HG03571 (cell line): ENCODE data around the gene PDE6C.

Experiments used
- ATAC-seq: cut with Tn5 transposase; IDR thresholded peaks from one replicate; pipeline ENCODE4 v1.9.1; 2021; ENCODE audit not compliant: unreplicated experiment

Gene PDE6C

DNA sequence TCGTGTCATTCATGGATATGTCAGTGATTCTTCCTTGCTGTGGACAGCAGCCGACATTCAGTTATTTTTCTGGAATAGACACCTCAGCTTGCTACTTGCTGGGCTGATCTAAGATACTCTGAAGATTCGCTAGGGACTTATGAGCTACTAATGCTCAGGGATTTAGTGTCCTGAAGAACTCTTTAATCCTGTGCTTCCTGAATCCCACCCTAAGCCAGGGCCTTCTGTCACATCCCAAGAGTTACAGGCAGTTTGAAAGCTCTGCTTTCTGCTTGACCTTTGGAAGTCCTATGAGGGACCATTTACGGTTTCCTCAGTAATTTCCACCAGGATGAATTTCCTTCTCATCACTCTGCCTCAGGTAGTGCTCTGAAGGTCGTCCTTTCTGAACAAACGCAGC is at the start of gene PDE6C:
Gene PDE6C (plus strand): TSS at position 227 of the 400 bp plus-strand sequence. CDS start 189 bp downstream, outside the sequence.
- ATAC-seq: no peak

GRCh38 chr10:93565446-93565845 is 46.9 kb upstream of the PDE6C start:
- ATAC-seq: no peak

- no peak for ATAC-seq
These were observed 45.7 kb upstream of the PDE6C start, which contains the start of gene FFAR4 for GRCh38 chr10:93566435-93567276. FFAR4 (plus strand) TSS chr10:93566665; CDS start chr10:93566721, 56 bp downstream.

GRCh38 chr10:93567277-93568104 is 44.8 kb upstream of the PDE6C start:
- ATAC-seq: no peak

DNA sequence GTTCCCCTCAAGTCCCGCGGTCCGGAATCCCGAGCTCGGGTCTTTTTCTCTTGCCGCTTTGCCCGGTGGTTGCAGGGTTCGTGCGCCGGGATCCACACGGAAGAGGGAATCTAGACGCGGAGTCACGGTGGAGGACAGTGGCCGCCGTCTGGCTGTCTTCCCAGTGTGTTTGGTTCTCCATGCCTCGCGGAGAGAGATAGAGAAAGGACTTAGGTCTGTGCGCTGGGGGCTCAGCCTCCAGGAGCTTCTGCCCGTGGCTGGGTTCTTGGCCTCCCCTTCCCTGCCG is 44.3 kb upstream of the PDE6C start:
- no peak for ATAC-seq

GRCh38 chr10:93570383-93570782 is 42.0 kb upstream of the PDE6C start:
- ATAC-seq: no peak

DNA sequence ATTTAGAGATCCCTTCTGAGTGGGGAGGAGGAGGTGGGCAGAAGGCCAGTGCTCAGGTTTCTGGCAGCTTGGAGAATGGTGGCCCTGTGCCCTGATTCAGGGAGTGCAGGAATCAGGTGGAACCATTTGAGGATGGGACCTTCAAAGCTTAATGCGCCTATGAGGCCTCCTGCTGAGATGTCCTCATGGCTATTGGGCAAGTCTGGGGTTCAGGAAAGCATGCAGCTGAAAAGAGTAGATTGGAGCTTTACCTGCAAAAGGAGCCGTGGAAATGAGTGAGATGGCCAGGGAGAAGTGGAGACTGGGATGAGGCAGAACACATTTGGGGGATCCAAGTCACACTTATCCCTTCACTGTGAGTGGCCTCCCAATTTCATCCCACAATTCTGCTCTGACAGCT is 39.7 kb upstream of the PDE6C start:
- no peak for ATAC-seq

DNA sequence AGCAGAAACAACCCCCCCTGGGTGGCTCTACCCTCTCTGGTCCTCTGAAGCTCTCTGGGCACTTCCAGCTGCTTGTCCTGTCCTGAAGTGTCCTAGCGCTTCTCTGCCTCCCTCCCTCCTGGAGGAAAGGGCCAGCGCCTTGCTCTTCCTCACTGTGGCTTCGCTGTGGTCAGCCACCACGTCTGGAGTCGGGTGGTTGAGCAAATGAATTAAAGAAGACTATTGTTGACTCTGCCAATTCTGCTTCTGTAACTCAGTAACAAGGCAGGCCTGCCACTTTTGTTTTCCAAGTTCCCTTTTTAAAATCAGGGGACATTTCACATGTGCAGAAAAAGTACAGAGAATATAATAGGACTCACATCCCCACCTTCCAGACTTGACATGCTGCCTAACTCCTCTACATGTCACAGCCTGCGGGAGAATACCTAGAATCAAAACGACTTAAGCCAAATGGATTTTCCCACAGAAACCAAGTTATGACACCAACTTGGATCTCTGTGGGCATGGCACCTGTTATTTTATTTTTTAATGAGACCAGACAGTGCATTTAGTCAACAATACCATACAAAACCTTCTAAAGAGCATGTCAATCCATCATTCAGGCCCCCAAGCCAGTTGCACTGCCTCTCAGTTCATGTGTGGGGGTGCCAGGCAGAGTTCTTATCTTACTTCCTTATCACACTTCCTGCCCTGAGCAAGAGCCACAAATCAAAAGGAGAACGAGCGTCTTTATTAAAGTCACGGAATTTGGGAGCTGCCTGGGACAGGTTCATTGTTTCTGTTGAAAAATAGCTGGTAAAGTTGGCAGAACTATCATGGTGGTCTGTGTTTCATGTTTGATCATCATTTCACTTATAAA is 39.1 kb upstream of the PDE6C start:
- no peak for ATAC-seq

DNA sequence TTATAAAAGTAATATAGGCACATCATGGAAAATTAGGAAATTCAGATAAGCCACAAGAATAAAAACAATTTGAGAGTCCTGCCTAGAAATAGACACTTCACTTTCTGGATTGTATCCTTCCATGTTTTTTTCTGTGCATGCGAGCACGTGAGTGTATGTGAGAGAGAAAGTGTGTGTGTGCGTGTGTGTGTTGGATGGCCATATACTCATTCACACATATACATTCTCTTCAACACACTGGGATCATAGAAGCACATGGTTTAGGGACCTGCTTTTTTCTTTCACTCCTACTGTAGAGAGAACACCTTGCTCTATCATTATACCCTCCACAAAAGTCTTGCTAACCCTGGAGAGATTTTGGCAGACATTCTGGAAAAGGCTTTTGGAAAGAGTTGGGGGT is 38.4 kb upstream of the PDE6C start:
- no peak for ATAC-seq

- no peak for ATAC-seq
These were observed 35.4 kb upstream of the PDE6C start for GRCh38 chr10:93576888-93577287.

- no peak for ATAC-seq
These were observed 34.8 kb upstream of the PDE6C start for GRCh38 chr10:93577565-93577964.

DNA sequence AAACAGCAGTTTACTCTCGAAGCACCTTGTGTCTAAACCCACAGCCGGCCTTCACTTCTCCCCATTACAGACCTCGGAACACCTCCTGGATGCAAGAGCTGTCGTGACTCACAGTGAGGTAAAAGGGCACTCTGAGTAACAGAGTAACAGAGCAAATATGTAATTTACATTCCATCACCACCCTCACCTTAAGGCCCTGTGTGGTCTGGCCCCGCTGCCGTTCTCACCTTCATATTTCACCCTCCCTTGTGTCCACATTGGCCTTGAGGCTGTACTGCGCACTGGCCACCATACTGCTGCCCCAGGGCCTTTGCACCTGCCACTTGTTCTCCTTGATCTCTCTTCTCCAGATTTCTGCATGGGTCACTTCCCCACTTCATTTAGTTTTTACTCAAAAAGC is 33.2 kb upstream of the PDE6C start:
- no peak for ATAC-seq

DNA sequence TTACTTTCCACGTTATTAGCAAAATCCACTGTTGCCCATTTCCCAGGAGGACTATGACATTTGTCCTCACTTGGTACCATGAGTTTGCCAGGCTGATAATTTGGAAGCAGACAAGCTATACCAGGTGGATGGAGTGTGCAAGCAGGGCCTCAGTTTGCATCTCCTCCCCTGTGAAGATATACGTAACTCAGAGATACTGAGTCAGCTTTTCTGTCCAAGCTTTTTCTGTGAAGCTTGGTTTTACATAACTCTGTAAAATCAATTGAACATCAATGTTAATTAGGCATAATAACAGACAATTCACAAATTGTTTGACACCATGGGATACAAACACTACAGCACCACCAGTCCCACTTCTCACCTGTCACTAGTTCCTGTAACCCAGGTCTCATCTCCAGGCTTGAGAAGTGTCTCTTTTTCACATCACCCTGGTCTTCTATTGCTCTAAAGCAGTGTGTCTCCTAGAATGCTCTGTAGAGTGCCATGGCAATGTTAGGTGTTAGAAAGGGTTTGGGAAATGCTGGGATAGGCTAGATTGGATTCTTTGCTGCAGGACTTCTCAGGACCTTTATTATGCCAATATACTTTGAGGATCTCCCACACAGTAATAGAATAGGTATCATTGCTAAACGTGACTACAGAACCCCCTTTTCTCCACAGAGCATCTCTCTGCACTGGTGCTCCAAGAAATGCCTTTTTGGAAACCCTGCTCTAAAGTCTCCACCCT is 32.2 kb upstream of the PDE6C start:
- ATAC-seq: no peak

- no peak for ATAC-seq
These were observed 31.5 kb upstream of the PDE6C start for GRCh38 chr10:93580828-93581227.

DNA sequence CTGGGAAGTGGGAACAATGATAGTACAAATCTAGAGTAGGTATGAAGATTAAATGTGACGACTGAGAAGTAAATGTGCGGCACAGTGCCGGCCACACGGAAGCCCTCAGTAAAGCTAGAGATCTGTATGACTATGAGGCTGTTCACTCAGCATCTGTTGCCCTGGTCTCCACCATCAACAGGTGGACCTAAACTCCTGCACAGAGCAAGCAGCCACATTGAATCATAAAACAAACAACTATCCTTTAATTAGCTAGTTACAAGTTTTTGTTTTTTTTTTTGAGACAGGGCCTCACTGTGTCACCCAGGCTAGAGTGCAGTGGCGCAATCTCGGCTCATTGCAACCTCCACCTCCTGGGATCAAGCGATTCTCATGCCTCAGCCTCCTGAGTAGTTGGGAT is 27.9 kb upstream of the PDE6C start:
- no peak for ATAC-seq

- no peak for ATAC-seq
These were observed 22.4 kb upstream of the PDE6C start for GRCh38 chr10:93589648-93590562.

- ATAC-seq: no peak
These were observed 21.7 kb upstream of the PDE6C start for GRCh38 chr10:93590638-93591037.

DNA sequence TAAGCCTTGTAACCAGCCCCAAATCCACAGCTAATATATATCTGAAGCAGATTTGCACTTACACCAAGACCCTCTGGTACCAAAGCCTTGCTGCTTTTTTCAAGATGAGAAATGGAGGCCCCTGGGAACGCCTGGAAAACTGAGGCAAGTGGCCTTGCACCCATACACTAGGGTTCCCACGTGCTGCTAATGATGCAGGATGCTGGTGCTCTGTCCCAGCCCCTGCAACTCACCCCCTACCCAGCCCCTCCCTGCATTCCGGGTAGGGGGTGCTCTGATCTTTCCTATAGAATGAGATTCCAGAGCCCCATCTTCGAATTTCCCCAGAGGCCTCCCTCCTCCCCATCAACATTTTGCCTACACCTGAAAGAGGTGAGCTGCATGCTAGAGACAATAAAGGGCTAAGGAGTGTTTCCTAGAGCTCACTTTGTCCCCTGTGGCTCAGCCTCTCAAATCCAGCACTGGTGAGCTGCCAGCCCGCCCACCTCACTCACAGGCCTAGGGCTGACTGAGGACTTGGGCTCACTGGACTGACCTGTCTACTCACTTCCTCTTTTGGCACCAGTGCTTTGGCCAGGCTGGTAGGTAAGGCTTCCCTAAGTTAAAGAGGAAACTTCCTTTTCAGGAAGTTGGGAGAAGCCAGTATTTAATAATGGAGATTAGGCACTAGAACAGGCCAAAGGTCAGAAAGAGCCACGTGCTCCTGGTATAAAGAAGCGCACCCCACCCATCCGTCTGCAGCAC is 21.1 kb upstream of the PDE6C start:
- no peak for ATAC-seq

DNA sequence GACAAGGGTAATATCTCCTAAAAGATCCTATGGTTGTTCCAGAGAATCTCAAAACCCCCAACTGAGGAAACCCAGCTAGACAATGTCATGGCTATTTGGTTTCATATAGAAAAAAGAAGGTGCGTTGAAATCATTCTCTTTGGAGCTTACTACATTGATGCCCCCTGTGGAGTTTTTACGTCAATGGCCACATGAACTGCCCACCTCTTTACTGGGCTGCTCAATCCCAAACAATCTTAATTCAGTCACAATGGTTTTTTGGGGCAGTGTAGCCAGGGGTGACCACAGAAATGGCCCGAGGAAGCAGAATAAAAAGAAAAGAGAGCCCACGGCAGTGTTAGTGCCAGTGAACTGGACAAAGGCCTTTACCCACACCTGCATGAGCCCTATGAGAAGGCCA is 19.1 kb upstream of the PDE6C start:
- ATAC-seq: no peak
